Duodenal mucosa (tissue), 2 donors: ENCODE data around the gene DGCR6.
"Not testable (repeated sequence)": the region's sequence is repeated elsewhere in the genome, so short reads cannot be mapped to it uniquely, and the experiment has no call there.

Experiments
- H3K27ac ChIP-seq: one replicate; pipeline ENCODE4 v1.7.0; 2013; ENCODE audit warnings: low read depth, low read length
- H3K27me3 ChIP-seq, 2 donors: one replicate each; pipeline ENCODE4 v1.7.0; 2013; ENCODE audit warnings: low read length in 2 of 2, control low read depth in 1 of 2; ENCODE audit not compliant: insufficient read depth in 2 of 2, control insufficient read depth in 1 of 2
- H3K36me3 ChIP-seq, 2 donors: one replicate each; pipeline ENCODE4 v1.7.0; 2013; ENCODE audit warnings: low read length in 2 of 2, control low read depth in 1 of 2; ENCODE audit not compliant: insufficient read depth in 2 of 2, control insufficient read depth in 1 of 2
- H3K4me1 ChIP-seq, 2 donors: one replicate each; pipeline ENCODE4 v1.7.0; 2013; ENCODE audit warnings: low read length in 2 of 2, control low read depth in 1 of 2; ENCODE audit not compliant: insufficient read depth in 2 of 2, control insufficient read depth in 1 of 2
- H3K4me3 ChIP-seq, 2 donors: one replicate each; pipeline ENCODE4 v1.7.0; 2013; ENCODE audit warnings: low read length in 2 of 2, low read depth in 1 of 2
- H3K9ac ChIP-seq, 2 donors: one replicate each; pipeline ENCODE4 v1.7.0; 2013; ENCODE audit warnings: low read length in 2 of 2, low read depth in 1 of 2
- H3K9me3 ChIP-seq, 2 donors: one replicate each; pipeline ENCODE4 v1.7.0; 2013; ENCODE audit warnings: low read length in 2 of 2, control low read depth in 1 of 2; ENCODE audit not compliant: control insufficient read depth in 1 of 2

The DGCR6 gene

DNA sequence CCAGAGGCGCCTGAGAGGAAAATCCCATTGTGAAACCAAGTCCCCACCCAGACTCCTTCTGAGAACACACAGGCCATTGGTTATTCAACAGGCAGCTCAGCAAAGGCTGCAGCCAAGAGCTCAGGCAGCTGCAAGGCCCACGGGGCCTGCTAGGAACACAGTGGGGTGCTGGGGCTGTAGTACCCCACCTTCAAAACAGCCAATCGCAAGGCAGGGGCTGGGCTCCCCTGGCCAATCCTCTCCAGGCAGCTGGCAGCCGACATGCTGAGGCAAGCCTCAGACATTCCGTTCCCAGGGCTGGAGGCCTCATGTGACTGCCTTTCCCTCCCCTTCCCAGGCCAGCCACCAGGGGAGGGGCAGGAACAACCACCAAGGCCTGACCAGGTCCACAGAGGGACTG is 23.3 kb downstream of the DGCR6 start:
- H3K27me3 ChIP-seq: no peaks in the 10 kb centered on the region
- no peak overlapping the region for H3K27ac ChIP-seq

DNA sequence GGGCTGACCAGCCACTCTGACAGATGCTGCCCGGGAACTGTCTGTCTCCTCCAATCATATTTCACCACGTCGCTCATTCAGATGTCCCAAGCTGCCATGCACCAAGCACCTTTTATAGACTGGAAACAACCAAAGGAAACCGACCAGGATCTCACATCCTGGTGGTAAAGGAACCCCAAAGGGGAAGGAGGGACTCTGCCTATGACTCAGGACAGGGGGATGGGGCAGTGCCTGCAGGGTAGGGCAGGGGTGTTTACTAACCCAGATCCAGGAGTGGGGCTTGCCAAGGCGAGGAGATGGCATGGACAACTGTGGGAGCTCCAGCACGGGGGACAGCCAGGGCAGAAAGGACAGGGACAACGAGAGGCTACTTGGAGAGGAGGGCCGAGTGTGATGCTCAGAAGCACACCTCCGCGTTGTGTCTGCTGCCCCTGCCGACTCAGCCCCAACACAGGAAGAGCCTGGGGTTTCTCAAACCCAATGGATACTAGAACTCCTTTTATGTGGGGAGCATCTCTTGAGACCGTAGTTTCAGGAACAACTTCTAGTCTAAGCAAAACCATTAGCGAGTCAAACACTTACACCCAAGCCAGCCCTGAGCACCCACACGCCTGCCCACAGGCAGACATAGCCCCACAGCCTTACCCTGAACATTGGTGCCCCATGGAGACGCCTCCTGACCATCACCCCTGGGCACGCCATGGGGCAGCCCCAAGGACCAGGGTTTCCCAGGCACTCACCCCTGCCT is 26.0 kb downstream of the DGCR6 start:
- Histone ChIP-seq H3K27ac (no peak overlapping the region), H3K27me3 (no peaks in the 10 kb centered on the region), H3K4me3 (no peak overlapping the region), H3K36me3 (no peaks in the 10 kb centered on the region), H3K9ac (no peak overlapping the region), H3K4me1 (no peaks in the 10 kb centered on the region), H3K9me3 (no peaks in the 10 kb centered on the region)

More for the DNA sequence above, 23.3 kb downstream of the DGCR6 start:
- H3K4me1 ChIP-seq: no peaks in the 10 kb centered on the region
- H3K4me3 ChIP-seq: no peak overlapping the region
- no peaks in the 10 kb centered on the region for H3K36me3 ChIP-seq
- no peaks in the 10 kb centered on the region for H3K9me3 ChIP-seq
- H3K9ac ChIP-seq: no peak overlapping the region

DNA sequence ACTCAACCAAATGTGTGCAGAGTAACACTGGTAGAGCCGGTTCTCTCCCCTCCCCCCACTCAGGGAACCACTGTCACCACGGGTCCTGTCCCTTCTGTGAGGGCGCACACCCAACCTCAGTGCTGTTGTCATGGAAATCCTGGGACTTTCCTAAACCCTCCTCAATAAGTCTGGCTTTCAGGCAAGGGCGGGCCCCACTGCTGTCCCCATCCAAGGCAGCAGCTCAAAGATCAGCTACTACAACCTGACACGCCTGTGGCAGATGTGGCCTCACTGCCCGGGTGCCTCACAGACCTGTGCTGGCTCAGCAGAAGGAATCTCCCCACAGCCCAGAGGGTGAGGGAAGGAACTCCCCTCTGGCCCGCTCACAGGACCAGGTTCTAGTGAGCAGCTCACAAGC is 27.8 kb downstream of the DGCR6 start:
- H3K4me1 ChIP-seq: no peaks in the 10 kb centered on the region
- no peak overlapping the region for H3K27ac ChIP-seq
- H3K36me3 ChIP-seq: no peaks in the 10 kb centered on the region
- no peaks in the 10 kb centered on the region for H3K9me3 ChIP-seq
- no peaks in the 10 kb centered on the region for H3K27me3 ChIP-seq
- no peak overlapping the region for H3K4me3 ChIP-seq
- no peak overlapping the region for H3K9ac ChIP-seq

DNA sequence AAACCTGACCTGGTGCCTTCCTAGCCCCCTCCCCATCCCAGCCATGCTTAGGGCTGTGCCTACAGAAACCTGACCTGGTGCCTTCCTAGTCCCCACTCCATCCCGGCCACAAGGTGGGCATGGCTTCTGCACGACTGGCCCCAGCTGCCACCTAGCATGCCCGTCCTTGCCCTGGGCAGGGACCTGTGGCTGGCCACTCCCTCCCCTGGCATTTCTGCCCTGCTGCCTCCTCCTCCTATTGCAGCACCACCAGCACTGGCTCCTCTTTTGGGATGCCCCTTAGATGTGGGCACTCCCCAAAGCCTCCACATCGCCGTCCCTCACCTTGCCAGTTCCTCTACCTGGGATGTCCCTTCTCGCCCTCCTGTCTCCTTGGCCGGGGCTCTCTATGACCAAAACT is 28.6 kb downstream of the DGCR6 start:
- not testable (repeated sequence) for H3K9me3 ChIP-seq, H3K4me1 ChIP-seq, H3K27ac ChIP-seq, H3K27me3 ChIP-seq, H3K4me3 ChIP-seq, H3K36me3 ChIP-seq, H3K9ac ChIP-seq

DNA sequence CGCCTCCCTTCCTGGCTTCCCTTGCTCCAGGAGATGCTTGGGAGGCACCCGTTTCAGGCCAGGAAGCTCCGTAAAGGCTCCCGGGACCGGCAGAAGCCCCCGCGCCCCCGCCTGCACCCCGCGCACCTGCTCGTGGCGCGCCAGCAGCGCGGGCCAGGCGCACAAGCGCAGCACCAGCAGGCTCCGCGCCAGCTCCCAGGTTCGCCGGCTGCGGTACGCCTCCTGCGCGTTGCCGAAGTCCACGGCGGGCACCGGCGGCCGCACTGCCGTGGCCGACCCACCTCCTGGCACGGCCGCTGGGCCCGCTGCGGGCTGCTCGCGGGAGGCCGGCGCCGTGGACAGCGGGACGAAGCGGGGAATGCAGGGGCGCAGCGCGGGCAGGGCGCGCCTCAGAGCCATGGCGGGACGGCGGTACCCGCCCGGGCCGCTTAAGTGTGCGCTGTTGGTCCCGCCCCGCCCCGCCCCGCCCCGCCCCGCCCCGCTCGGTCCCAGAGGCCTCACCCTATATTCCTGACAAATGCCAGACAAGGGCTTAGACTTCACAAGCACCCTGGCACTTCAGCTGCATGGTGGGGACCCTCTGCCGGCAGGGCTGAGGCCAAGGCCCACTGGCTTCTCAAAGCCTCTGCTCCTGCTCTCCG is 29.9 kb downstream of the DGCR6 start, which contains the start of gene PRODH:
Gene PRODH, minus strand, starts transcription at position 405 of the 641 bp plus-strand sequence. Its CDS starts 6 bp downstream, at position 399.
- Histone ChIP-seq H3K4me1 (no peaks in the 10 kb centered on the region), H3K36me3 (no peaks in the 10 kb centered on the region), H3K9ac (no peak within 1 kb of the TSS), H3K9me3 (no peaks in the 10 kb centered on the region), H3K27ac (no peak within 1 kb of the TSS), H3K27me3 (no peaks in the 10 kb centered on the region), H3K4me3 (no peak within 1 kb of the TSS)

DNA sequence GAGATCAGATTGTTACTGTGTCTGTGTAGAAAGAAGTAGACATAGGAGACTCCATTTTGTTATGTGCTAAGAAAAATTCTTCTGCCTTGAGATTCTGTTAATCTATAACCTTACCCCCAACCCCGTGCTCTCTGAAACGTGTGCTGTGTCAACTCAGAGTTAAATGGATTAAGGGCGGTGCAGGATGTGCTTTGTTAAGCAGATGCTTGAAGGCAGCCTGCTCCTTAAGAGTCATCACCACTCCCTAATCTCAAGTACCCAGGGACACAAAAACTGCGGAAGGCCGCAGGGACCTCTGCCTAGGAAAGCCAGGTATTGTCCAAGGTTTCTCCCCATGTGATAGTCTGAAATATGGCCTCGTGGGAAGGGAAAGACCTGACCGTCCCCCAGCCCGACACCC is 32.6 kb downstream of the DGCR6 start:
- H3K9ac ChIP-seq, H3K36me3 ChIP-seq, H3K27me3 ChIP-seq, H3K4me1 ChIP-seq, H3K27ac ChIP-seq, H3K9me3 ChIP-seq, H3K4me3 ChIP-seq: not testable (repeated sequence)

DNA sequence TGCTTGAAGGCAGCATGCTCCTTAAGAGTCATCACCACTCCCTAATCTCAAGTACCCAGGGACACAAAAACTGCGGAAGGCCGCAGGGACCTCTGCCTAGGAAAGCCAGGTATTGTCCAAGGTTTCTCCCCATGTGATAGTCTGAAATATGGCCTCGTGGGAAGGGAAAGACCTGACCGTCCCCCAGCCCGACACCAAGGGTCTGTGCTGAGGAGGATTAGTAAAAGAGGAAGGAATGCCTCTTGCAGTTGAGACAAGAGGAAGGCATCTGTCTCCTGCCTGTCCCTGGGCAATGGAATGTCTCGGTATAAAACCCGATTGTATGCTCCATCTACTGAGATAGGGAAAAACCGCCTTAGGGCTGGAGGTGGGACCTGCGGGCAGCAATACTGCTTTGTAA is 41.0 kb downstream of the DGCR6 start:
- not testable (repeated sequence) for H3K4me1 ChIP-seq, H3K36me3 ChIP-seq, H3K27me3 ChIP-seq, H3K4me3 ChIP-seq, H3K9me3 ChIP-seq, H3K27ac ChIP-seq, H3K9ac ChIP-seq

DNA sequence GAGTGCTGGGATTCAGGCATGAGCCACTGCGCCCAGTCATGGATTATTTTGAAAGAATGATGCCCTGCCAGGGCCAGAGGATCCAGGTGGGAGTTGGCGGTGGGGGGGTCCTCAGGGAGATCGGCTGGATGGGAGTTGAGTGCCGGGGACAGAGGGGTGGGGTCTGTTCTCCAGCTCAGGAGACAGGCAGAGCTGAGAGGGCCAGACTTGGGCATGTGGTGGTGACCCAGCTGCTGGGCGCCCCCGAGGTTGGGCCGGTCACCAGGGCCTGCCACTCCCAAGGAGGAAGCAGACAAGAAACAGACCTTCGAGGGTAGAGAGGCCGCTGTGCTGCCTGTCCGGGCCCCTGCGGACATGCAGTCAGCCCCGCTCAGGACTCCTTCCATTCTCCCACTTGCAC is 41.8 kb downstream of the DGCR6 start:
- Histone ChIP-seq H3K9me3 (no peaks in the 10 kb centered on the region), H3K27ac (no peak overlapping the region), H3K4me1 (no peaks in the 10 kb centered on the region), H3K9ac (no peak overlapping the region), H3K36me3 (no peaks in the 10 kb centered on the region), H3K4me3 (no peak overlapping the region), H3K27me3 (peaks cover 0 to 5% of the 10 kb centered on the region in 2 donors)

DNA sequence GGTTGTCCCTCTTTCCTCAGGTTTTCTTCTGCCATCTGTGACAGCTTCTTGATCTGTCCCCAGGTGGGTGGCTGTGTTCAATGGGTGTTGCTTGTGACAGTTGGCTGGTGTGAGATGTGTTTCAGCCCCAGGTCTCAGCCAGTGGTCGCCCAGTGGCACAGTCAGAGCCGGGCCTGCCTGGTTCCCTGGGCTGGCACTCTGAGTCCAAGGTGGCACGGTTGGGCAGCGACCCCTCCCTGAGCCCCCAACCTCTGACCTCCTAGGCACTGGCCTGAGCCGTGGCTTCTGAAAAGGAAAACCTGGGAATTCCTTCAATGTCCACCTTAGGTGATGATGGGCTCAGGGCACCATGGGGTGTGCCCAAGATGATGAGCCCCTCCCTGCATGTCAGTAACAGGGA is 44.0 kb downstream of the DGCR6 start:
- no peak overlapping the region for H3K27ac ChIP-seq
- H3K9ac ChIP-seq: no peak overlapping the region
- H3K9me3 ChIP-seq: no peaks in the 10 kb centered on the region
- H3K36me3 ChIP-seq: no peaks in the 10 kb centered on the region
- no peak overlapping the region for H3K4me3 ChIP-seq
- H3K27me3 ChIP-seq: peaks cover 0 to 5% of the 10 kb centered on the region in 2 donors
- no peaks in the 10 kb centered on the region for H3K4me1 ChIP-seq

DNA sequence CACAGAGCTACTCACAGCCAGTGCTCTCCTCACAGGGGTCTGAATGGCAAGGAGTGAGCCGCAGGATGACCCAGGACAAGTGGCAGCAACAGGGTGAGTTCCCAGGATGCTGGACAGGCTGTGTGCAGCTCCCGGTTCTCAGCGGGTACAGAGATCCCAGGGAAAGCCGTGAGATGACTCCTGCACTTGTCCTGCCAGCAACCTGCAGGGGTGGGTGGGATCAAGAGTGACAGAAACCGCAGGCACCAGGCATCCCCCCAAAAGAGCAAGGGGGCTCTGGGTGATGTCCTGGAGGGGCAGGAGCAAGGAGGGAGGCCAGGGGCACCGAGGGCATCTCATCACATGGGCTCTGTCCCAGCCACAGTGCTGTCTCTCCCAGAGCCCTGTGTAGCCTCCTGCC is 45.9 kb downstream of the DGCR6 start:
- H3K9ac ChIP-seq: no peak overlapping the region
- peaks cover 0 to 5% of the 10 kb centered on the region in 2 donors for H3K27me3 ChIP-seq
- no peaks in the 10 kb centered on the region for H3K9me3 ChIP-seq
- H3K4me3 ChIP-seq: no peak overlapping the region
- H3K4me1 ChIP-seq: no peaks in the 10 kb centered on the region
- no peaks in the 10 kb centered on the region for H3K36me3 ChIP-seq
- H3K27ac ChIP-seq: no peak overlapping the region
